ENCODE results near the gene OCRL.

DNA sequence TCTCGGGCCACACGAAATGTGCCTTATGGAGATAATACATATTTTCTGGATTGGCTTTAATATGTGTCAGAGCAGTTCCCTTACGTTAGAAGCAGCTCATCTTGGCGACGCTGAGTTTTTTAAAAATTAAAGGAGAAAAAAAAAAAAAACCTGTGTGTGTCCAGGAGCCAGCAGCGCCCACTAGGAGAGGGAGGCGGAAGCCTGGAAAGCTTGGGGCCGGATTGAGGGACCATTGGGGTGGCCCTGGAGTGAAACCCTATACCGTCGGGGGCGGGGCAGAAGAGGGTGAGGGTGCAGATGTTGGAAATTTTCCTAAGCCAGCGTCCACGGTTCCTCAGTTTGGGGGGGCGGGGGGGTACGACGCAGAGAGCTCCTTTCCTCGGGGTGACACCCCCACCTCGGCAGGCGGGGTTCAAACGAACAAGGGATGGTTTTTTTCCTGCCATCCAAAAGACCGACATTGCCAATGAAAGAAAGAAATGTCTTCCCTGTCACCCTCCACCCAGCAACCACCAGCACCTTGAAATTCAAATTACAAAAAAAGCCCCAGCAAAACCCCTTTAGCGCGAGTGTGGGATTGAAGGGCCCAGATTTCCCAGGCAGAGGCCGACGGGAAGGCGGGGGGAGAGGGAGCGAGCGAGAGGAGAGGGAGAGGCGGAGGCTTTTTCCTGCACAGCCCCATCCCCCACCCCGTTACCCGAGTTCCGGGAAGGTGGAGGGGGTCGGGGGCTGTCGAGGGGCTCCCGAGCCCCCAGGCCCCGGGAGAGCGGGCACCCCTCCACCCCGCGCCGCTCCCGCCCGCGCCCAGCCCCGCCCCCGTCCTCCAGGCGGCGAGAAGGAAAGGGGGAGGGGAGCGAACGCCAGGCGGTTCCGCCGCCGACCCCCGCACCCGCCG lies 17.6 kb upstream of the OCRL start:
- TF ChIP-seq POLR2AphosphoS5 (IDR thresholded peaks at IDR 0.05; ENCODE audit: low read depth, low read length) (no peak), TAF1 (IDR thresholded peaks at IDR 0.05; ENCODE audit: borderline replicate concordance, insufficient read depth, low read length) (no peak)
- TF ChIP-seq, protein P1, sequence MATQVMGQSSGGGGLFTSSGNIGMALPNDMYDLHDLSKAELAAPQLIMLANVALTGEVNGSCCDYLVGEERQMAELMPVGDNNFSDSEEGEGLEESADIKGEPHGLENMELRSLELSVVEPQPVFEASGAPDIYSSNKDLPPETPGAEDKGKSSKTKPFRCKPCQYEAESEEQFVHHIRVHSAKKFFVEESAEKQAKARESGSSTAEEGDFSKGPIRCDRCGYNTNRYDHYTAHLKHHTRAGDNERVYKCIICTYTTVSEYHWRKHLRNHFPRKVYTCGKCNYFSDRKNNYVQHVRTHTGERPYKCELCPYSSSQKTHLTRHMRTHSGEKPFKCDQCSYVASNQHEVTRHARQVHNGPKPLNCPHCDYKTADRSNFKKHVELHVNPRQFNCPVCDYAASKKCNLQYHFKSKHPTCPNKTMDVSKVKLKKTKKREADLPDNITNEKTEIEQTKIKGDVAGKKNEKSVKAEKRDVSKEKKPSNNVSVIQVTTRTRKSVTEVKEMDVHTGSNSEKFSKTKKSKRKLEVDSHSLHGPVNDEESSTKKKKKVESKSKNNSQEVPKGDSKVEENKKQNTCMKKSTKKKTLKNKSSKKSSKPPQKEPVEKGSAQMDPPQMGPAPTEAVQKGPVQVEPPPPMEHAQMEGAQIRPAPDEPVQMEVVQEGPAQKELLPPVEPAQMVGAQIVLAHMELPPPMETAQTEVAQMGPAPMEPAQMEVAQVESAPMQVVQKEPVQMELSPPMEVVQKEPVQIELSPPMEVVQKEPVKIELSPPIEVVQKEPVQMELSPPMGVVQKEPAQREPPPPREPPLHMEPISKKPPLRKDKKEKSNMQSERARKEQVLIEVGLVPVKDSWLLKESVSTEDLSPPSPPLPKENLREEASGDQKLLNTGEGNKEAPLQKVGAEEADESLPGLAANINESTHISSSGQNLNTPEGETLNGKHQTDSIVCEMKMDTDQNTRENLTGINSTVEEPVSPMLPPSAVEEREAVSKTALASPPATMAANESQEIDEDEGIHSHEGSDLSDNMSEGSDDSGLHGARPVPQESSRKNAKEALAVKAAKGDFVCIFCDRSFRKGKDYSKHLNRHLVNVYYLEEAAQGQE (IDR thresholded peaks at IDR 0.05; ENCODE audit: insufficient read depth in 1 of 2, low read depth in 2 of 2, low read length in 2 of 2), result no peak
